Activated CD4-positive, alpha-beta memory T cell treated with anti-CD3 and anti-CD28 coated beads, Interleukin-2, amount 10 ng/mL, durations not matched to agents 7 days and 5 days (primary cell): ENCODE data around the gene SLC7A10. TPM values are rescaled to one million over a fixed set of nuclear protein-coding genes. Genes with fewer than 3 reads are reported as not detected.

Experiments used
- CTCF ChIA-PET: fragments of 350-600 bp; sonication (Branson Sonifier 250); formaldehyde crosslinking; loops from one replicate; lab custom pipeline; 2021; ENCODE audit warnings: antibody characterized with exemption, inconsistent platforms; lab: Charles Lee
- POLR2A ChIA-PET: fragments of 350-600 bp; sonication (Branson Sonifier 250); formaldehyde crosslinking; loops from one replicate; lab custom pipeline; 2021; ENCODE audit warnings: antibody characterized with exemption; lab: Charles Lee
- DNase-seq: peaks from one replicate; pipeline ENCODE4 v3.0.0-alpha.2; 2020
- H3K27ac Mint-ChIP-seq: one replicate; pipeline ENCODE4 v1.8.0; 2021; ENCODE audit warnings: mild to moderate bottlenecking, mixed read lengths
- H3K27me3 Mint-ChIP-seq: one replicate; pipeline ENCODE4 v1.8.0; 2021; ENCODE audit warnings: mixed read lengths
- H3K36me3 Mint-ChIP-seq: one replicate; pipeline ENCODE4 v1.8.0; 2021; ENCODE audit warnings: low read depth, mixed read lengths
- H3K4me1 Mint-ChIP-seq: one replicate; pipeline ENCODE4 v1.8.0; 2021; ENCODE audit warnings: mixed read lengths
- H3K4me3 Mint-ChIP-seq: one replicate; pipeline ENCODE4 v1.8.0; 2021; ENCODE audit warnings: mild to moderate bottlenecking, mixed read lengths
- H3K9me3 Mint-ChIP-seq: one replicate; pipeline ENCODE4 v1.8.0; 2021; ENCODE audit warnings: mixed read lengths
- total RNA-seq, 2 experiments: library from RNA; stranded (reverse); gene quantifications; one replicate each; pipeline ENCODE4 v1.2.3, GENCODE V29; 2021

Gene SLC7A10
- total RNA-seq, 2 experiments from 2014 or later = not detected

DNA sequence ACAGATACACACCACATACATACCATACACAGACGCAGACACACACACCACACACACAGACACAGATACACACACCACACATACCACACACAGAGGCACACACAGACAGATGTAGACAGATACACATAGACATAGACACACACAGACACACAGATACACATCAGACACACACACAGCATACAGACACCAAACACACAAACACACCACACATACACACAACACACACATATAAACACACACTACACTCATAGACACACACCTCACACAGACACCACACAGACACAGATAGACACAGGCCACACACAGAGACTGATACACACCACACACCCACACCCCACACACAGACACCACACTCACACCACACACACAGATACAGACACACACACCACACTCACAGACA is 24.9 kb upstream of the SLC7A10 start:
- Mint-ChIP-seq H3K9me3 (peaks cover 3% of the 10 kb centered on the region), H3K4me1 (no peaks in the 10 kb centered on the region), H3K36me3 (no peaks in the 10 kb centered on the region), H3K27me3 (no peaks in the 10 kb centered on the region), H3K4me3 (no peak overlapping the region), H3K27ac (no peak overlapping the region)
- DNase-seq = no peak
- POLR2A ChIA-PET = no interaction called here
- CTCF ChIA-PET = no interaction called here

DNA sequence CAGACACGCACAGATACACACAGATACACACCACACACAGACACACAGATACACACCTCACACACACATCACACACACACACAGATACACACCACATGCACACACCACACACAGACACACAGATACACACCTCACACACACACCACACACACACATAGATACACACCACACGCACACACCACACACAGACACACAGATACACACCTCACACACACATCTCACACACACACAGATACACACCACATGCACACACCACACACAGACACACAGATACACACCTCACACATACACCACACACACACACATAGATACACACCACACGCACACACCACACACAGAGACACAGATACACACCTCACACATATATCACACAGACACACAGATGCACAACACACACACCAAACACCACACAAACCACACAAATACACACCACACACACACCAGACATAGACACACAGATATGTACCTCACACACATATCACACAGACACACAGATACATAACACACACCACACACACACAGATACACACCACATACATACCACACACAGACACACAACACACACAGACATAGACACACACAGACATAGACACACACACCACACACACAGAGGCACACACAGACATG is 24.2 kb upstream of the SLC7A10 start:
- Mint-ChIP-seq H3K9me3 (peaks cover 3% of the 10 kb centered on the region), H3K27me3 (no peaks in the 10 kb centered on the region), H3K4me3 (no peak overlapping the region), H3K36me3 (no peaks in the 10 kb centered on the region), H3K27ac (no peak overlapping the region), H3K4me1 (no peaks in the 10 kb centered on the region)
- CTCF ChIA-PET = no interaction called here
- DNase-seq = no peak
- POLR2A ChIA-PET = no interaction called here

DNA sequence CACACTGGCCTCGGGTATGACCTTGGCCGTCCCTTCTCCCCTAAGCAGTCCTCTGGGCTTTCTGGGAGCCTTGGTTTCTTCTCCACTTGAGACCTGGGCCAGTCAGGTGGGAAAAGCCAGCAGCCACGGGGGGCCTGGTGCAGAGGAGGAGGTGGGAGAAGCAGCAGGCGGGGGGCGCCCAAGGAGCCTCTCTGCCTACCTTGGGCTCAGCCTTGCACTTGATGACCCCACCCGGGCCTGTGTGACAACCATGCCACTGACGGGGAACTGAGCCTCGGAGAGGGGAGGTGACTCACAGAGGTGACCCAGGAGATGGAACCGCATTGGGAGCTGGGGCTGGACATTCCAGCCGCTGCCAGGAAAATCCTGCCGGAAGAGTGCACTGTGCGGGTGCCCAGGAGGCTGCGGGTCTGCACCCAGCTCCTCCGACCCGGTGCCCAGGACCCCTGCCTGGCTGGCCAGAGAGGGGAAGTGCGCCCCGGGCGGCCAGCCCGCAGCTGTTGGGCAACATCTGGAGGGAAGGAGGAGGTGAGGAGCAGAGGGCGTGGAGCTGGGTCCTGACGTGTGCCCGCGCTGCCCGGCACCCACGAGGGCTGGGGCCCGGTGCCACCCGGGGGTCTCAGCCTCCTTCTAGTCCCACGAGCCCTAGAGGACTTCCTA is 23.4 kb upstream of the SLC7A10 start:
- ChIA-PET POLR2A (no interaction called here), CTCF (no interaction called here)
- Mint-ChIP-seq H3K4me1 (no peaks in the 10 kb centered on the region), H3K9me3 (peaks cover 3% of the 10 kb centered on the region), H3K27me3 (peaks cover 2% of the 10 kb centered on the region), H3K36me3 (no peaks in the 10 kb centered on the region), H3K27ac (no peak overlapping the region), H3K4me3 (no peak overlapping the region)
- no peak for DNase-seq

DNA sequence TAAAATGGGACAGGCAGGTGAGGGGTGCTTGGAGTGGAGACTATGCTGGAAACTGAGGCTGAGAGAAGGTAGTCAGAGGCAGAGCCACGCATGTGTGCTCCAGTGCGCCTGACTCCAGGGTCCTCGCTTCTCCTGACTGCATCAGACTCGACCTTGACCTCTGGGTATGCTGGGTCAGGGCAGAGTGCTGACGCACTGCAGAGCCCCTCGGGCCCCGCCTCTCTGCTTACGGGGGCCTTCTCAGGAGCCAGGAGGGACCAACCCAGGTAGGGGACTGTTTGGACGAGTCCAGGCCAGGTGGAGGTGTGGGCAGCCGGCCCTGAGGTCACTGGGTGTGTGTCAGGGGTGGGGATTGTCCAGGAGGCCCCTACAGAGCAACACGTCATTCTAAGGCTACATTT is 22.9 kb upstream of the SLC7A10 start:
- Mint-ChIP-seq H3K36me3 (no peaks in the 10 kb centered on the region), H3K4me3 (no peak overlapping the region), H3K27me3 (peaks cover 2% of the 10 kb centered on the region), H3K9me3 (peaks cover 3% of the 10 kb centered on the region), H3K27ac (no peak overlapping the region), H3K4me1 (no peaks in the 10 kb centered on the region)
- no peak for DNase-seq
- CTCF ChIA-PET = no interaction called here
- POLR2A ChIA-PET = no interaction called here

DNA sequence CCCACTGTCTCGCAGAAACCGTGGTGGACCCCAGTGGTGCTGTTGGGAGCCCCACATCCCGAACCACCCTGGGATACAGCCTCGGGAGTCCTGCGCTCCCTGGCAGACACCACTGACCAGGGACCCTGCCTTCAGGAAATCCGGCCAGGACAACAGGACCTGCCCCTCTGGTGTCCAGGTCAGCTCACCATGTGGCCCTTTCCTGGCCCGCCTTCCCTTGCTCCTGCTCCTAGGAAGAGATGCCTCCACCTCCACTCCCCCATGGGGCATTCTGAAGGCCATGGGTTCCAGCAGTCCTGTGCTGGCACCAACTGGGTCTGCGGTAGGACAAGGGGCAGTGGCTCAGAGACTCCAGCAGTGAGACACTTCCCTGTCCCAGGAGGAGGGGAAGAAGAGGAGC is 22.5 kb upstream of the SLC7A10 start:
- no peaks in the 10 kb centered on the region for H3K36me3 Mint-ChIP-seq
- no peaks in the 10 kb centered on the region for H3K4me1 Mint-ChIP-seq
- CTCF ChIA-PET = no interaction called here
- POLR2A ChIA-PET = no interaction called here
- H3K9me3 Mint-ChIP-seq = peaks cover 3% of the 10 kb centered on the region
- H3K27me3 Mint-ChIP-seq = peaks cover 2% of the 10 kb centered on the region
- DNase-seq = no peak
- no peak overlapping the region for H3K4me3 Mint-ChIP-seq
- H3K27ac Mint-ChIP-seq = no peak overlapping the region

DNA sequence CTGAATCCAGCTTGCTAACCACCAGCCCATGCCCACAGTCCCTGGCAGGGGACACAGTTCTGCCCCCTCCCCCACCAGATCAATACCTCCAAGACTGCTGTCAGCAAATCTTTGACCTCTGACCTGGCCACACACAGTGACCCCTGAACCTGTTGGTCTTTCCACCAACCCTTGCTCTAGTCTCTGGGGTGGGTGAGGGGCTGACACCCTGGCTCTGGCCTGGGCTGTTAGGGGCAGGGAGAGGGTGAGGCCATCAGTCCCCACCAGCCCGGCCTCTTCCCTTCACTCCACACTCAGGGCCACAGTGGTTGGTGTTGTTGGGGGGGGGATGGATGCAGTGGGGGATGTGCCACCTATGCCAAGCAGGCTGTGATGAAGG is 21.8 kb upstream of the SLC7A10 start:
- H3K27ac Mint-ChIP-seq = no peak overlapping the region
- POLR2A ChIA-PET = no interaction called here
- H3K4me3 Mint-ChIP-seq = no peak overlapping the region
- DNase-seq = no peak
- CTCF ChIA-PET = interaction anchor here (2.3 kb wide), 1 partner anchor 11 kb away, joined by 7 read pairs; no protein-coding TSS in a partner anchor
- H3K9me3 Mint-ChIP-seq = peaks cover 3% of the 10 kb centered on the region
- no peaks in the 10 kb centered on the region for H3K36me3 Mint-ChIP-seq
- H3K4me1 Mint-ChIP-seq = no peaks in the 10 kb centered on the region
- H3K27me3 Mint-ChIP-seq = peaks cover 2% of the 10 kb centered on the region

DNA sequence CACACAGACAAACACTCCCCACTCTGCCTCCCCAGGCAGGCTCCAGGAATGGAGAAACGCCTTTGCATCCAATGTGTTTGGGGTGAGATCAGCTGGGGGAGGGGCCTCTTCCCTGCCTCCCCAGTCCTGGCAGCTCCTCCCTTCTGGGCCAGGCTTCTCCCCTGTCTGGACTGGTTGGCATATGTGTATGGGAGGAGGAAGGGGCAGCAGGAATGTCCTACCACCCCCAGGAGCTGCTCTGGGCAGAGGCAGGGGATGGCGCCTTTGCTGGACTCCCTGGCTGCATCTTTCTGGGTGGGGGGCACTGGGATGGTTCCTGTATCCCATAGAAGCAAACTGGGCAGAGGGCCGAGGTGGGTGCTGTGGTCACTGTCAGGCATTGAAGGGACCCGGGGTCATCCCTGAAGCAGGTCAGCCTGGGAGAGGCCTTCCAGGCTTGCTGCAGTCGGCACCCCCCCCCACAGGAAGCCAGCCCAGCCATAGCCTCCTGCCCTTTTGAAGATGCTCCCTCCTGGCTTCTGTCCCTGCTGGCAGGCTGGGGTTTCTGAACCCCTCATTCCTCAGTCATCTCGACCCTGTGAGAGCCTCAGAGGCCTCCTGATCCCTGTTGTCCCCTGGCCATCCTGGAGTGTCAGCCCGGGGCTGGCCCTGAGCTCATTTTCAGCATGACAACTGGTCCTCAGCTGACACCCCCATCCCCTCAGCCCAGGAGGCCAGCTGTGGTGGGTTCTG is 21.2 kb upstream of the SLC7A10 start:
- ChIA-PET POLR2A (interaction anchor here (1.1 kb wide), 1 partner anchor 126 kb away, joined by 3 read pairs; no protein-coding TSS in a partner anchor), CTCF (interaction anchor here (2.3 kb wide), 1 partner anchor 11 kb away, joined by 7 read pairs; no protein-coding TSS in a partner anchor)
- Mint-ChIP-seq H3K36me3 (no peaks in the 10 kb centered on the region), H3K27me3 (peaks cover 2% of the 10 kb centered on the region), H3K4me3 (no peak overlapping the region), H3K27ac (no peak overlapping the region), H3K4me1 (no peaks in the 10 kb centered on the region), H3K9me3 (peaks cover 3% of the 10 kb centered on the region)
- DNase-seq = no peak

DNA sequence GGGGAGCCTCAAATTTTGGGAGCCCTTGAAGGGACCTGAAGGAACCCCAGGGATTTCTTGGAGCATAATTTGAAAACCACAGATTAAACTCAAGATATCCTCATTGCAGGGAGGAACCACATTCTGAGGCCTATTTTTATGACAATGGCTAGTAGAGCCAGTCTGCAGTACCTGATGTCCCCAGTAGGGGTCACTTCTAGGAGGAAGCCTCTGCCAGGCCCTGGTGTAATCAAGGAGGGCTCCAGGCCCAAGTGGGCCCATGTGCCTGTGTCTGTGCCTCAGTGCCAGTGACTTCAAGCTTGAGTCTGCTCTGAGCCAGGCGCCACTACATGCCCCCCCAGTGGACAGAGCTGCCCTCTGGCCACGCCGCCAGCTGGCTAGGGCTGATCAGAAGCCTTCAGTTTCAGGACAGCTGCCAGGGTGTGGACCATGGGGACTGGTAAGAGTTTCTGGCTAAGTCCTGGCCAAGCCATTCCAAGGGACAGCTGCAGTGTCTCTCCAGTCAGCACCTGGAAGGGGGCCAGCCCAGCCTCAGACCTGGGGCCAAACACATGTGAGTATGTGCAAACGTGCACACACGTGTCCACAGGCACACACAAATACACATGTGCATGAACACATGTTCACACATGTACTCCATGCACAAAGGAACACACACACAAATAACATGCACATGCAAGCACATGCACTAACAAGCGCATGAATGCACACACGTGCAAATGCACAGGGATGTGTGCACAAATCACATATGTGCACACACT is 20.5 kb upstream of the SLC7A10 start:
- Mint-ChIP-seq H3K4me1 (no peaks in the 10 kb centered on the region), H3K36me3 (no peaks in the 10 kb centered on the region), H3K4me3 (no peak overlapping the region), H3K27me3 (peaks cover 2% of the 10 kb centered on the region), H3K27ac (no peak overlapping the region), H3K9me3 (peaks cover 3% of the 10 kb centered on the region)
- ChIA-PET POLR2A (interaction anchor here (1.1 kb wide), 1 partner anchor 127 kb away, joined by 3 read pairs; no protein-coding TSS in a partner anchor), CTCF (interaction anchor here (1.0 to 2.3 kb wide), 3 partner anchors 10 to 161 kb away, joined by 3 to 7 read pairs (median 3); no protein-coding TSS in a partner anchor)
- DNase-seq = no peak

DNA sequence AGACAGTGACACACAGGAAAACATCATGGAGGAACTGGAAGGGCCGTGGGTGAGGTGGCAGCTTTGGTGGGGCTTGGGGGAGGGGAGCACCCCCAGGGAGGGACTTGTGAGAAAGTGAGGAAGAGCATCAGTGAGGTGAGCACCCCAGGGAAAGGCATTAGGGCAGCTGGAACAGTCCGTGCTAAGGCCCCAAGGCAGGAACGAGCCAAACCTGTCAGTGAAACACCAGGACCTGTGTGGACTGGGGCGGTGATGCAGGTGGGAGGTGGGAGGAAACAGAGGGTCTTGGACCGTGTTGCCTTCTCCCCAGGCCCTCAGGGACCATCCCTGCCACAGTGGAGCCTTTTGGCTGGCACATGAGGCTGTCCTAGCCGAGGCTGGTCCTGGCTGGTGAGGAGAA is 17.3 kb upstream of the SLC7A10 start:
- no peak for DNase-seq
- Mint-ChIP-seq H3K27me3 (peaks cover 8% of the 10 kb centered on the region), H3K9me3 (peaks cover 3% of the 10 kb centered on the region), H3K36me3 (no peaks in the 10 kb centered on the region), H3K4me1 (no peaks in the 10 kb centered on the region), H3K4me3 (no peak overlapping the region), H3K27ac (no peak overlapping the region)
- ChIA-PET CTCF (interaction anchor here (1.0 kb wide), 1 partner anchor 129 kb away, joined by 3 read pairs; no protein-coding TSS in a partner anchor), POLR2A (no interaction called here)

DNA sequence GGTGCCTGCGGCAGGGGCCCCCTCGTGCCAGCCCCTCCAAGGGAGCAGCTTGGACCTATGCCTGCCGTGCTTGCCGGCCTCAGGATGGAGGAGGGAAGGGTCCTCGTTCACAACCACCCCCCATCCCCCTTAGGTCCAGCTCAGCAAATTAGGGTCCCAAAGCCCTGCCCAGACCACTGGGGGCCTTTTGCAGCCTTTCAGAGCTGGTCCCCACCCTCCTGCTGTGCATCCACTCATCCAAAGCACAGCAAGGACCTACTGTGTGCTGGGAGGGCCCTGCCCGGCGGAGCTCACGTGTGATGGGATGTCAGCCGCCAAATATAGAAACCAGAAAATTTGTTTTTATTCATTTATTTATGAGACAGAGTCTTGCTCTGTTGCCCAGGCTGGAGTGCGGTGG is 16.5 kb upstream of the SLC7A10 start:
- H3K27ac Mint-ChIP-seq = no peak overlapping the region
- ChIA-PET POLR2A (no interaction called here), CTCF (interaction anchor here (1.0 to 1.4 kb wide), 3 partner anchors 70 to 166 kb away, joined by 3 read pairs; no protein-coding TSS in a partner anchor)
- no peak for DNase-seq
- H3K36me3 Mint-ChIP-seq = no peaks in the 10 kb centered on the region
- H3K27me3 Mint-ChIP-seq = peaks cover 12% of the 10 kb centered on the region
- H3K9me3 Mint-ChIP-seq = peaks cover 3% of the 10 kb centered on the region
- H3K4me3 Mint-ChIP-seq = no peak overlapping the region
- no peaks in the 10 kb centered on the region for H3K4me1 Mint-ChIP-seq

DNA sequence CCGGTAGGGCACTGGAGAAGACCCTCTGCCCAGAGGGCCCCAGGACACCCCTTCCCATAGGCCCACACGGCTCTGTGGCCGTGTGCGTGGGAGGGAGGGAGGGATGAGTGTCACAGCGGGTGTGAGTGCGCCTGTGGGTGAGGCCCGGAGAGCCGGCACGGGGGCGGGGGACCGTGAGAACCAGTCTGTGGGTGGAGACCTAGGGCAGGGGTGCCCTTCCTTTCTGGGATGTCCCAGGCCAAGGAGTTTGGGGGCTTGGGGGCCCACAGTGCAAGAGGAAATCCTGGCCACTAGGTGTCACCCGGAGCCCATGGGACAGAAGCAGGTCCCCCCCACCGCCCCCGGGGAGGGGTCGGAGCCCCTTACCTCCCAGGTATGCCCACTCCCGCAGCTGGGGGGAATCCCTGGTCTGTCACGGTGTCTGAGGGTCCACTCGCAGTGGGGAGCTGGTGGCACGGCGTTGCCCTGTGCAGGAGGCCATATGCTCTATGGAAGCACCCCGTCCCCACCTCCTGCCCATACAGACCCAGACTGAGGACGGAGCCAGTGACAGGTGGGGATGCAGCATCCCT is 16.0 kb upstream of the SLC7A10 start:
- ChIA-PET CTCF (interaction anchor here (0.6 to 1.4 kb wide), 4 partner anchors 70 to 174 kb away, joined by 3 read pairs; no protein-coding TSS in a partner anchor), POLR2A (no interaction called here)
- Mint-ChIP-seq H3K4me3 (no peak overlapping the region), H3K36me3 (no peaks in the 10 kb centered on the region), H3K9me3 (peaks cover 3% of the 10 kb centered on the region), H3K4me1 (no peaks in the 10 kb centered on the region), H3K27ac (no peak overlapping the region), H3K27me3 (peaks cover 12% of the 10 kb centered on the region)
- no peak for DNase-seq

DNA sequence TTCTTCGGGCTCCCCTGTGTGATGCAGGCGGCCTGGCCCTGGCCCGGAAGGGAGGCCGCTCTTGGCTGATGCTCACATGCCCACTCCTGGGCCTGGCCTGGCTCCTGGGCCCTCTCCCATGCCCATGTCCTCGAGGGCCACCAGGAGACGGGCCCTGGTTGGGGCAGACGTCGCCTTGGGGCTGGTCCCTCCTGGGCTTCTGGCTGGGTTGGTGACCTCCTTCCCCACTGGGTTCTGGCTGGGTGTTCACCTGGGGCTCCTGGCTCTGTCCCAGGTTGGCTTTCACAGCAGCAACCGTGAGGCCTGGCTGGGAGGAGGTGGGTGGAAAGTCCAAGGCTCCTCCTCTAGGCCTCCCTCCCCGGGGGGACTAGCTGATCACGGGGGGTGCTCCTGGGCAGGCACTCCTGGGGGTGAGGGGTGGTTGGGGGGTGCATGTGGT is 15.5 kb upstream of the SLC7A10 start:
- H3K4me3 Mint-ChIP-seq = no peak overlapping the region
- DNase-seq = no peak
- H3K36me3 Mint-ChIP-seq = no peaks in the 10 kb centered on the region
- H3K27ac Mint-ChIP-seq = no peak overlapping the region
- no peaks in the 10 kb centered on the region for H3K9me3 Mint-ChIP-seq
- POLR2A ChIA-PET = no interaction called here
- CTCF ChIA-PET = interaction anchor here (0.6 to 1.4 kb wide), 2 partner anchors 71 to 175 kb away, joined by 3 read pairs; no protein-coding TSS in a partner anchor
- peaks cover 3% of the 10 kb centered on the region for H3K4me1 Mint-ChIP-seq
- peaks cover 12% of the 10 kb centered on the region for H3K27me3 Mint-ChIP-seq
